HG03575 (cell line): ENCODE results near the gene KHSRP.

Experiments used
- ATAC-seq: cut with Tn5 transposase; IDR thresholded peaks from one replicate; pipeline ENCODE4 v1.9.1; 2021; ENCODE audit not compliant: unreplicated experiment, insufficient number of reproducible peaks, low FRiP score; ENCODE audit errors: extremely low read depth

The KHSRP gene

DNA sequence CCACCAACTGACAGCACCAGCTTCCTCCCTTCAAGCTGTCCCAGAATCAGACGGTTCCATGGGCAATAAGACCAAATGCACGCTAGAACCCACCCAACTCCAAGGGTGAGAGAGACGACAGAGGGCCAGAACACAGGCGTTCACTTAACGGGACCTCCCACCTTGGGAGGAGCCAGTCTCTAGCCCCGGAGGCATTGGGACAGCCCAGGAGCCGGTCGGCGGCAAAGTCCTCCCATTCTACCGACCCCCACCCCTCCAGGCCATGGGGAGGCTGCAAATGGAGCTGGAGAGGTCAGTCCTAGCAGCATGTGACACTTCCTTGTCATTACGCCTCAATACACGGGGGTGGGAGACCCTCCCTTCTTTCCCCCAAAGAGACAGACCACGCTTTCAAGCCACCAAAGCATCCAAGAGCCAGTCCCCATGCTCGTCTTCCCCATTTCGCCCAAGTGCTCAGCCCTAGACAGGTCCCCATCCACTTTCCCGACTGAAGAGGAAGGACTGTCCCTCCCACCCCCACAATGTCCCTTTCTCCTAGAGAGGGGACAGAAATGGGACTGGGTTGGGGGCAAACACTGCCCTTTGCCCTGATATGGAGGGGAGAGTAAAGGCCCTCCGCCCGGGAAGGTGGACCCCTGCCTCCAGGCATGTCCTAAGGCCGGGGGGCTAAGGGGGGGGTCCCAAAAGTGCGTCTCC is 964 bp downstream of the KHSRP start:
- no peak for ATAC-seq

DNA sequence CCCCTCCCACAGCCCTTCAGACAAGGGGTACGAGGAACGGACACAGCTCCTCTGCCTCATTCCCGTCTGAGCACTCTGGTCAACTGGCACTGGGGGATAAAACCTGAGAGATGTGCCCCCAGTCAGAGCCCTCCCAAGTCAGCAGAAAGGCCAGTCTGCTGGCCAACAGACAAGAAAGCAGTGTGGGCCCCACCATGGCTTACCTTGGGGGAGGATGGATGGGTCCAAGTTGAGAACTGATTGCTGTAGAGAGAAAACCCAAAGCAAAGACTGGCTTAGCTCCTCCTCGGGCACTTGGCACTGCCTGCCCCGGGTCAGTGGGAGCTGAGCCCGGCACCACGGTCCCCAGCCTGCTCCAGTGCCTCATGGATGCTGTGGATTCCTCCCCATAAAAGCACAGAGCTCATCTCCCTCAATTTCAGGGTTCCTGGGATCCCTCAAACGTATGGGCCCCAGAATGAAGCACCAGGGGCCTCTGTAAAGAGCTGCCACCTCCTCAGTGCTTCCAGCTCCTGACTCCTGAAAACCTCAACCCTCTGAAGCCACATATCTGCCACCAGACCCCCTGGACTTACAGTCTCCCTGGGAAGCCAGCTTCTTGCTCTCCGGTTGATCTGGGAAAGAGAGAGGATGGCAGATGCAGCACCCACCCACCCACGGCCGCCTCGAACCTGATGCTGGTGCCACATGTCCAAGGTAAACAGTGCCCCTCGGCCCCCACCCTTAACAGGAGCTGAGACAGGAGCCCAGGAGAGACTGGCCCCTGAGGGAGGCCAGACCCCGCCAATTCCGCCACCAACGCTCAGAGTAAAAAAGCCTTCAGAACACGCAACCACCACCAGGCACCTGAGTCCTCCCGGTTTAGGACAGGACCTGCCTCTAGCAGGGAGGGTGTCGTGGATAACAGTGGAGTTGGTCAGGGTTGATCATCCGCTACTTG is 3.3 kb downstream of the KHSRP start:
- ATAC-seq = no peak

DNA sequence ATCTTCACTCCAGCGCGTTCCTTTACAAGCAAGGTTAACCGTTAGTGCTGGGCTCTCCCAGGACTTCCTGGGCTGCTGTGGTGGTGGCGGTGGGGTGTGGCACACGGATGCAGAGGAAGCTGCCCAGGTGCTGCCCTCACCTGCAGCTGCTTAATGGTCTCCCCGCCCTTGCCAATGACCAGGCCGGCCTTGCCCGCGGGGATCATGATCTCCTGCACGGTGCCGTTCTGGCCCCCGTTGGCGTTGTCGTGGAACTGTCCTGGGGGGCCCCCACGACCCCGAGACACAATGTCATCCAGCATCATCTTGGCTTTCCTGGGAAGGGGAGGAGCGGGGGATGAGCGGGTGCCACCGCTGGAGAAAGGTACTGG is 6.1 kb downstream of the KHSRP start:
- no peak for ATAC-seq

DNA sequence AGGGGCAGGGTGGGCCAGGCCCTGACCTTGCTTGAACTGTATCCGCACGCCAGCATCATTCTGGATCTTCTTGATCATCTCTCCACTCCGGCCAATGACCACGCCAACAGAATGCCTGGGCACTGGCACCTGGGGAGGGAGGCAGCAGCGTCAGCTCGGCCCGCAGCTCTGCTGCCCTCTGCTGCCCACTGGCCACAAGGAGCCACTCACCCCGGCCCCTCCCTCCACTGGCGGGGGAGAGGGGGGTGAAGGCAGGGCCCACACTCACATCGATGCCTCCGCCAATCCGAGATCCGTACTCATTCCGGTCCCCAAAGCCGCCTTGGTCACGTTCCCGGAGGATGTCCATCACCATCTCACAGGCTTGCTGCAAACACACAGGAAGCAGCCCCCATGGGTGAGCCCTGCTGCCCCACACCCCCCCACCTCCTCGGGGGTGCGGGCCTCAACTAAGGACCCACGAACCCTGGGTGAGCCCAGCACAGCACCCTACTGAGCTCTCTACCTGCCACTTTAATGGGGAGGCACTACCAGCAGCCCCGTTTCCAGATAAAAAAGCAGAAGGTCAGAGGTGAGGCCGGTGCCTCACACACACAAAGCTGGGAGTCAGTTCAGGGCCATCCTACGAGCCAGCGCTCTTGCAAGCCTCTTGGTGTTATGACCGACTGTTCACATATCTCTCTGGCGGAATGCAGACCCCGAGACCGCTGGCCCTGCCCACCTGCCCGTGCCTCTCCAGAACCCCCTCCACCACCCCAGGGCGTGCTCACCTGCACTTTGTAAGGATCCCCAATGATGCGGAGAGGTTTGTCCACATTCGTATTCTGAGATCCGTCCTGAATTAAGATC is 6.7 kb downstream of the KHSRP start:
- no peak for ATAC-seq

DNA sequence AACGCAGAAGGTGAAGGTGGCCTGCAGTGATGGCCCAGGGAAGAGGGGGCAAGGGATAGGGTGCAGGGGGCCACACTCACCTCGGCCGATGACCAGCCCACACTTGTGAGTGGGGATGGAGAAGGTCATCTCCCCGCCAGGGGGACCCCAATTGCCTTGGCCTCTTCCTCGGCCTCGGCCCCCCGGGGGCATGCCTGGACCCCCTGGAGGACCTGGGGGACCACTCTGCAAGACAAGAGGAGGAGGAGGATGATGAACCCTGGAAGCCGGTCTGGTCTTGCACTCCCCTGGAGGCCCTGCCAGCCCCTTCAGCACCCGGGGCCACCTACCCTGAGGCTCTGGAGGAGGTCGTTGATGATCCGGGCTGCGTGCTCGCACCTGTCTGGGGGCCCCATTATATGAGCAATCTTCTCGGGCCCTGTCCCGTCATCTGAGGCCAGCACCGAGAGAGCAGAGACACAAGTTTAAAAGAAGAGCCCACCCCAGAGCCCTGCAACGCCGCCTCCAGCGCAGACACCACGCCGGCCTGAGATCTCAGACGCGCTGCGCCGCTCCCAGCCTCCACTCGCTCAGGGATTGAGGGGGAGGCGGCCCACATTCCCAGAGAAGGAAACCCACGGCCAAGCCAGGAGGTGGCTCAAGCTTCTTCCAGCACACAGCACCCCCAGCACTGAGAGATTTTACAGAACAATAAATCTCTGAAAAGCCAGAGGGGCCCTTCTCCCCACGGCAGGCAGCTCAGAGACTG is 7.8 kb downstream of the KHSRP start:
- ATAC-seq = no peak

DNA sequence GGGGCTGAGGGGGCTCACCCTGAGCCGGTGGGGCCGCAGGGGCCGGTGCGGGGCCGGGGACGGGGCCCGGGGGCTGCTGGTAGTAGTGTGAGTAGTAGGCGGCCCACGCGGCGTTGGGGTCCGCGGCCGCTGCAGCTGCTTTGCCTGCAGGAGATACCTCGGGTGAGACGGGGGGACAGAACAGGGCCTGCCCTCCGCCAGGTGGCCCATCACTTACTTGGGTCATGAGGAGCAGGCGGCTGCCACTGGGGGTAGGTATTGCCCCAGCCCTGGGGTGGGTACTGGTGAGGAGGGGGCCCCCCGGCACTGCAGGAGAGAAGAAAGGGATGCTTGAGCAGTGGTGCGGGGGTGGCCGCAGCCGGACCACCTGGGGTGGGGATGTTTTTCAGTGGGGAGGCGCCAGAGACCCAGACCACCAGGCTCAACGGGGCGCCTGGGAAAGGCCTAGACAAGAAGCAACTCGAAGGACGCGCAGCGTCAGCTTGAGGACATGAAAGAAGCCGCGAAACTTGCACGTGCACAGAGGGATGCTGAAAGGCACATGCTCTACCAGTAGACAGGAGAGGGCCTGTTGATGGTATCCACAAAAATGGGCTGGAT is 8.9 kb downstream of the KHSRP start:
- no peak for ATAC-seq

DNA sequence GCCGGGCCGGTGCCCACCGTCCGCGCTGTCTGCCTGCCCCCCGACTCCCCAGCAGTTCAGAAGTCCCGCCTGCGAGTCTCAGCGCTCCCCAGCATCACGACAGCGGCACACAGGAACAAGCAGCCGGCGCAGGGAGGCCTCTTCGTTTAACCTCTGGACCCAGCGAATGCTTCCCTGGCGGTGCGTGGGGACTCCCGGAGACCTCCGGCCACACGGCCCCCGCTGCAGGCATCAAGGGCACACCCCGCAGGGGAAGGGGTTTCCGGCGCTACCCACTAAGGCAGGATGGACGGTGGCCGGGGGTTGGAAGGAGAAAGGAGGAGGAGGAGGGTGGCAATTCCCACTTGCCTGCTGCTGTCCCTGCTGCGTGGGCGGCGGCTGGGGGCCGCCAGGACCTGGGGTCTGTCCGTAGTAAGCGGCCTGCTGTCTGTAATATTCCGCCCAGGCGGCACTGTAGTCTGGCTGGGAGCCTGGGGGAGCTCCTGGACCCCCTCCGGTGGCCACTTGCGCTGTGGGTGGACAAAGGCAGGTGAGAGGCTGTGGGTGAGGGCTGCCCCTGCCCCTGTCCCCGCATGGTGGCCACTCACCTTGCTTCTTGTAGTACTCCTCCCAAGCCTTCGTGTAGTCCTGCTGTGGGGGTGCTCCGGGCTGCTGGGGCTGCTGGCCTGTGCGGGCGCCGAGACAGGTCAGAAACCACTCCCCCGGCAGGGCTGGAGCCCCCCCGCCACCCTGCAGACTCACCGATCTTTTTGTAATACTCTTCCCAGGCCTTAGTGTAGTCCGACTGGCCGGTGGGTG is 9.6 kb downstream of the KHSRP start:
- ATAC-seq = no peak

DNA sequence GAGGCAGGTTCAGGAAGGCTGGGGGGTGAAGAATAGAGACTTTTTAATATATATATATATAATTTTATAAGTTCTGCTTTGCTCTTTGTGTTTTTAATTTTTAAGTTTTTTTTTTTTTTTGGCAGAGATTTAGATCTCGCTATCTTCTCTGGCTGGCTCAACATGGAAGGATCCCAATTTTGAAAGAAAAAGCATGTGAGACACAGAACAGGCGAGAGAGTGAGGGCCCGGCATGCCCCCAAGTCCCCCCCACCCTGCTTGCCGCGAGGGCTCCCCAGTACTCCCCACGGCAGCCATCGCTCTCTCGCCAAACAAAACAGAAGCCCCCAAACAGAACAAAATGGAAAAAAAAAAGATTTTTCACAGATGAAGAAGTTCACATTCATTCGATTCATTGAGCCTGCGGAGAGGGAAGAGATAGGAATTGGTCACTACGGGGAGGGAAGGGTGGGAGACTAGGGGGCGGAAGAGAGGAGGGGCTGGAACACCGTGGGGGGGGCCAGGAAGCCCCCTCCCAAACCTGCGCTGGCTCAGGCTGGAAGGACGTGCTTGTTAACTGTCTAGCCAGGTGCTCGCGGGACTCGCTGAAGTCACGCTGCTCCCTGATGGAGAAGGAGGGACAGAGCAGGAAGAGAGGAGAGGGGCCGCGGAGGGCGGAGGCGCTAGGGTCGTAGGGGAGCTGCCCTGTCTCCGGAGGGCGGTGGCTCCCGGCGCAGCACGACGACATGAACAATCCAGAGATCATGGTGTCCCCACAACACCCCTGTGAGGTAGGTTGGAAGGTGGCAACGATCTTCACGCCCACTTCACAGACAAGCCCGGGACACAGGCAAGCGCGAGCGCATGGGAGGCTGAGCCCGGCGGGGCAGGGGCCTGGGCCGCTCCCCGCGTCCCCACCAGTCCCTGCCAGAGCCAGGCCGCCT is 10.6 kb downstream of the KHSRP start:
- ATAC-seq = no peak

DNA sequence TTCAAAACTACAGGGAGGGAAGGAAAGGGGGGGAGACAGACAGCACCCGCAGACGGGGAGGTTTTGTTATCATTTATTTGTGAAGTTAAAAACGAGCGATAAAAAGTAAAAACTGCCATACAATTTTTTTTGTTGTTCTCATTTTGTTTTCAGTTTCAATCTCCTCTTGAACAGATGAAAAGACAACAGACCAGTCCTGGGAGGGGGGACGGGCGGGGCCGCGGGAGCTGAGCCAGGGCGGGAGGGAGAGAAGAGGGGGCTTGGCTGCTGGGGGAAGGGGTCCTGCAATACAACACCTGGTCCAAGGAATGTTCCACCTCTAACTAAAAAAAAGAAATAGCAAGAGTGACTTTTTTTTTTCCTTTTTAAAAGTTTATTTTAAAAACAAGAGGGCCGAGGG is 11.3 kb downstream of the KHSRP start:
- no peak for ATAC-seq

DNA sequence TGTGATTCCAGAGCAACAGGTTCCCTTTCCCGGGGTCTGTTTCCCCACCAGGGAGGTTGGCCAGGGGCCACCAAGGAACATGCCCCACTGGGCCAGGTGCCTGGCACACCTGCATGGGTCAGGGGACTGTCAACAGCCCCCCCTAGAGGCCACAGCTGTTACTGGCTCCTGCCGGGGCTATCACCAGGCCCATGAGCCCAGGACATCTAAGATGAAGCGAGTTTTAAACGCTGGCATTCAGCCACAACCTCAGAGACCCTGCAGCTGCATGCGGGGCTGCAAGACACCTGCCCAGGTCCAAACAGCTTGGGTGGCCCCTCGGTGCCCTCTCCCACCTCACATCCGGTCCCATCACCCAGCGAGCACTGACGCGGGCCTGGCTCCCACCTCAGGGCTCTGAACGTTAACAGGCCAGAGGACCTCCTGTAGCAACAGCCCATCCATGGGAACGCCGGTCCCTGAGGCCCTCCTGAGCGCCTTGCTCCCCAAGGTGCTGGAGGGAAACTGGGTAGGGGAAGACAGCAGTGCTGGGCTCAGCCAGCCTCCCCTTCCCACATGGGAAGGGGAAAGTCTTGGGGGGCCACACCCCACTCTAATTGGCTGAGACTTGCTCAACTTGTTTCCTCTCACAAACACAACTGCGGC is 12.0 kb downstream of the KHSRP start:
- ATAC-seq = no peak

DNA sequence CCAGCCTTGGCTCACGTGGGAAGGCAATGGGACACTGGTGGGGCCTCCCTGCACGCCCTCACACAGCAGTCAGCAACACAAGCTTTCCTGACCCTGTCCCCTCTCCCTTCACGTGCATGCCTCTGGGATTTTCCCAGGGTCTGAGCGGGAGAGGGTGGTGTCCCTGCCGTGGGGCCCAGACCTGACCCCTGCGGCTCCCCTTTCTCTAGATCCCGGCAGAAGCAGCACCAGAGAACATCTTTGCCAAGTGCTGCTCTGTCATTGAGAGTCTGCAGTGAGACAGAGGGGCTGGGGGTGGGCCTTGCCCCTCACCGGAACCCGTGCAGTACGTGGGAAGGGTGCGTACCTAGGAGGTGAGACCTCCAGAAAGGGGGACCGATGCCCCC is 12.6 kb downstream of the KHSRP start:
- ATAC-seq = no peak

DNA sequence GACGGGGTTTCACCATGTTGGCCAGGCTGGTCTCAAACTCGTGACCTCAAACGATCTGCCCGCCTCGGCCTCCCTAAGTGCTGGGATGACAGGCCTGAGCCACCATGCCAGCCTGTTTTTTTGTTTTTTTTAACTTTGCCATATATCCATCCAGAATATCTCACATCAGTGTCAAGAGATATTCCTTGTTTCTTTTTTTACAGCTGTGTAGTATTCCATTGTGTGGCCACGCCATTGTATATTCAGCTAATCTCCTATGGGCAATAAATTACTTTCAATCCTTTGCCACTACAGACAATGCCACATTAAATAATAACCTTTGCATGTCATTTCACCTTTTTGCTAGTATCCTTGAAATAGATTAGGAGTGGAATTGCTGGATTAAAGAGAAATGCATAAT is 15.3 kb downstream of the KHSRP start:
- ATAC-seq = no peak

DNA sequence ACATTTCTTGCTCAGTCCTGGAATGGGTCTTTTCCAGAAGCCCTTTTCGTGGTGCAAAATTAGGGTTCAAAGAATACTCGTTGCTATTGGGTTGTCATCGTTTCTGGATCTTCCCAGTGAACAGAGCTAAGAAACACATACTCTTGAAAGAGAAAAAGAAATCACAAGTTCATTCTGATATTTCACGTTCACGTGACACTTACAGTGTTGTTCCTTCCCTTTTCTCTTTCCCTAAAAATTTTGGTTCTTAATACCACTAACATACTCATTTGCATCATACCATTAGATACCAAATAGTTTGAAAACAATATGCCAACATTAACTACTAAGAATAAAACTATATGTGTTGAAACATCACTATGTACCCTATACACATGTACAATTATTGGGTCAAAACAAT is 18.2 kb downstream of the KHSRP start:
- ATAC-seq = no peak

DNA sequence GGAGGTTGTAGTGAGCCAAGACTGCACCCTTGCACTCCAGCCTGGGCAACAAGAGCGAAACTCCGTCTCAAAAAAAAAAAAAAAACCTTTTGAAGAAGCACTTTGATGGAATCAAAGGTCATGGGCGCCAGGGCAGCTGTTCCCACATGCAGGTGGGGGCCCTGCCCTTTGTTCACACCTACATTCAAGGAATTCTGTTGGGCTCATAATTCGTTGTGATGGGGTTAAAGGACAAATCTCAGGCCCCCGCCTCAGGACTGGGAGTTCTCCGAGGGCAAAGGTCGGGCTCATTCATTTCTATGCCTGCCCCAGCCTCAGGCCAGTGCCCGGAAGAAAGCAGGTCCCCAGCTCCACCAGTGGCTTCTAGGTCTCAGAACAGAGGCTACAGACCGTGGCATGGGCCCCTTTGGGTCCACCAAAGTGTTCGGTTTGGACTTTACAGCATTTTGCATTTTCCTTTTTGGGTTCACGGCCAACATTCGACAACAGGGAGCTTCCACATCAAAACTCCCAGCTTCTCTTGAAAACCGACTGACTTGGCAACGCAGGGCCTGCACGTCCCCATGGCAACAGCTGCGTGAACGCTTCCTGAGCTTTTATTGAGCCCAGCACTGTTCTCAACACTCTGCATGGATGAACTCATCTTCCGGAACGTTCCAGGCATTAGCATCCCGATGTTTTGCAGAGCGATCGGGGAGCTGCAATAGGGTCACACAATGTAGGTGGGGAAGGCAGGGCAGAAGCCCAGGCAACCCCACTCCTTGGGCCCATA is 21.6 kb downstream of the KHSRP start:
- ATAC-seq = no peak

DNA sequence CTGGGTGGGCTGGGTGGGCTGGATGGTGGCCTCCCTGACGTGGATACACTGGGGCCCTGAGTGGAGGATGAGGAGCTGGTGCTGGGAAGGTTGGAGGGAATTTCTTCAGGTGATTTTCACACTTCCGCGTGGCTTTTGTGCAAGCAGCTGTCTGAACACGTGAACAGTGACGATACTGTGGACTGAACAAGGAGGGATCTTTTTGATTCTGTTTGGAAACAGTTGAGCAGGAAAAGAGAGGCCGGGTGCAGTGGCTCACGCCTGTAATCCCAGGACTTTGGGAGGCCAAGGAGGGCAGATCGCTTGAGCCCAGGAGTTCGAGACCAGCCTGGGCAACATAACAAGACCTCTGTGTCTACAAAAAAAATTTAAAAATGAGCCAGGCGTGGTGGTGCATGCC is 22.6 kb downstream of the KHSRP start:
- no peak for ATAC-seq
